Activated CD8-positive, alpha-beta T cell treated with anti-CD3 and anti-CD28 coated beads for 36 hours (primary cell): ENCODE measurements around the gene SETBP1. TPM values are rescaled to one million over a fixed set of nuclear protein-coding genes. Genes with fewer than 3 reads are reported as not detected.

Experiments used
- ATAC-seq: fragments of 200-7000 bp; cut with Tn5 transposase; one replicate; pipeline ENCODE4 v1.10.0; 2021; ENCODE audit warnings: mild to moderate bottlenecking, moderate library complexity
- CTCF ChIA-PET: fragments of 350-600 bp; sonication (Branson Sonifier 250); formaldehyde crosslinking; loops from one replicate; lab custom pipeline; 2021; ENCODE audit warnings: antibody characterized with exemption; lab: Charles Lee
- POLR2A ChIA-PET: fragments of 350-600 bp; sonication (Branson Sonifier 250); formaldehyde crosslinking; loops from one replicate; lab custom pipeline; 2021; ENCODE audit warnings: antibody characterized with exemption; lab: Charles Lee
- DNase-seq: peaks from one replicate; pipeline ENCODE4 v3.0.0-alpha.2; 2020
- H3K27ac Mint-ChIP-seq: one replicate; pipeline ENCODE4 v1.8.0; 2021; ENCODE audit warnings: mild to moderate bottlenecking, mixed read lengths
- H3K27me3 Mint-ChIP-seq: one replicate; pipeline ENCODE4 v1.8.0; 2021; ENCODE audit warnings: mixed read lengths
- H3K36me3 Mint-ChIP-seq: one replicate; pipeline ENCODE4 v1.8.0; 2021; ENCODE audit warnings: low read depth, mixed read lengths
- H3K4me1 Mint-ChIP-seq: one replicate; pipeline ENCODE4 v1.8.0; 2021; ENCODE audit warnings: low read depth, mixed read lengths
- H3K4me3 Mint-ChIP-seq: one replicate; pipeline ENCODE4 v1.8.0; 2021; ENCODE audit warnings: mild to moderate bottlenecking, moderate library complexity, mixed read lengths
- H3K9me3 Mint-ChIP-seq: one replicate; pipeline ENCODE4 v1.8.0; 2021; ENCODE audit warnings: mixed read lengths
- intact Hi-C: fragments of 100-400 bp; cut with micrococcal nuclease; formaldehyde crosslinking; loops from one replicate; pipeline ENCODE4 v1.10.0; 2022
- total RNA-seq, 2 experiments: library from RNA; stranded (reverse); gene quantifications; one replicate each; pipeline ENCODE4 v1.2.3, GENCODE V29; 2021
- TF ChIP-seq, protein P1 (sequence below): fragments of 200-600 bp; IDR thresholded peaks from one replicate; pipeline ENCODE4 v1.8.0; 2022; ENCODE audit warnings: antibody characterized with exemption, mild to moderate bottlenecking

Gene SETBP1
- total RNA-seq, 2 experiments from 2014 or later = 10.2 to 10.4 TPM

DNA sequence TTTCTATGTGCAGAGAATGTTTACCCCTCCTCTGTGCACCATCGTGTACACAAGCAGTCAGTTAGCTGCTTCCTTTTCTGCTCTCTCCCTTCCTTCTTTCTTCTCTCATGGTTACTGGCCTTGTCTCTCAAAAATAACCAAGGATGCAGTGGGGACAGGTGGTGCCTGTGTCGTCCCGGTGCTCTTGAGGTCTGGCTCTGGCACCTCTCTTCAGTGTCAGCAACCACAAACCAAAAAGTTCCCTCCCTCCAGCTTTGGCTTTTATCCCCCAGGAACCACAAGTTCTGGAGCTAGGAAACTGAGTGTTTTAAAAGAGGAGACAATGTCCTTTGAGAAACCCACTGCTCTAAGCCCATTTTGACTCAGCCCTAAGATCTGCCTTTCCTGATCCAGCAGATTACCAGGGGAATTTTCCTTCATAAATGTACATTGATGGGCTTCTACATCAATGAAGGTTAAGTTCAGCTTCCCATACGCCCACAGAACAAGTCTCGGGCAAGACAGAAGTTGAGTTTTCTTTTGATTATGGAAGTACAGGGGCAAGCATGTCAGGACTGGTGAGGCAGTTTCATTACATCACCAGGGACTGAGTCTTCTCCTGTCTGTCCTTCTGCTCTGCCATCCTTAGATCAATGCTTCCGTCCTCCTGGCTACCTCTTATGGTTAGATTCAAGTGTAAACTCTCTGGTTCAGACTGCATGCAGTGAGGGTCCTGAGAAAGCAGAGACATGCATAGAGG is 232.2 kb downstream of the SETBP1 start:
- H3K27ac Mint-ChIP-seq = no peak overlapping the region
- intact Hi-C loops = no loop called here
- POLR2A ChIA-PET = no interaction called here

DNA sequence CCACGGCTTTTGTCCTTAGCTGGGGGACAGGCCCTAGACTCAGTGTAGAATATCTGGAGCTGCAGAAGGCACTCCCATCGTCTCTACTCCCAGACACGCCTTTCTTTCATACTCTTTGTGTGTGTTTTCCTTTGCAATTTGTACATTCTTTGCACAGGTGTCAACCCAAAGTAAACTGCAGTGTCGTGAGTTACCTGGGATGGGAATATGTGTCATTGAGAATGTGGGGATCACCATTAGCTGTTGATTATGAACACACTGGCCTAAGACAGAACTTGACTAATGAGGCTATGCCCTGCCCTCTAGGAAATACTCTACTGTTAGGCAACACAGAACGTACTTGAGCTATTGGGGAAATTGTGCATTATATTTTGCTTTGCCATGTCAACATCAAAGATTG is 233.3 kb downstream of the SETBP1 start:
- Mint-ChIP-seq H3K4me1 (peaks cover 19% of the 10 kb centered on the region), H3K4me3 (no peak overlapping the region), H3K27ac (no peak overlapping the region), H3K36me3 (no peaks in the 10 kb centered on the region), H3K27me3 (peaks cover 14% of the 10 kb centered on the region), H3K9me3 (no peaks in the 10 kb centered on the region)
- ATAC-seq (no peak), DNase-seq (no peak)
- TF ChIP-seq, protein P1, sequence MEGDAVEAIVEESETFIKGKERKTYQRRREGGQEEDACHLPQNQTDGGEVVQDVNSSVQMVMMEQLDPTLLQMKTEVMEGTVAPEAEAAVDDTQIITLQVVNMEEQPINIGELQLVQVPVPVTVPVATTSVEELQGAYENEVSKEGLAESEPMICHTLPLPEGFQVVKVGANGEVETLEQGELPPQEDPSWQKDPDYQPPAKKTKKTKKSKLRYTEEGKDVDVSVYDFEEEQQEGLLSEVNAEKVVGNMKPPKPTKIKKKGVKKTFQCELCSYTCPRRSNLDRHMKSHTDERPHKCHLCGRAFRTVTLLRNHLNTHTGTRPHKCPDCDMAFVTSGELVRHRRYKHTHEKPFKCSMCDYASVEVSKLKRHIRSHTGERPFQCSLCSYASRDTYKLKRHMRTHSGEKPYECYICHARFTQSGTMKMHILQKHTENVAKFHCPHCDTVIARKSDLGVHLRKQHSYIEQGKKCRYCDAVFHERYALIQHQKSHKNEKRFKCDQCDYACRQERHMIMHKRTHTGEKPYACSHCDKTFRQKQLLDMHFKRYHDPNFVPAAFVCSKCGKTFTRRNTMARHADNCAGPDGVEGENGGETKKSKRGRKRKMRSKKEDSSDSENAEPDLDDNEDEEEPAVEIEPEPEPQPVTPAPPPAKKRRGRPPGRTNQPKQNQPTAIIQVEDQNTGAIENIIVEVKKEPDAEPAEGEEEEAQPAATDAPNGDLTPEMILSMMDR = no peak
- intact Hi-C loops = no loop called here
- ChIA-PET POLR2A (interaction anchor here (0.7 kb wide), 1 partner anchor 309 kb away, joined by 3 read pairs; no protein-coding TSS in a partner anchor), CTCF (no interaction called here)

More for the DNA sequence above, 232.2 kb downstream of the SETBP1 start:
- H3K4me1 Mint-ChIP-seq = peaks cover 21% of the 10 kb centered on the region
- peaks cover 17% of the 10 kb centered on the region for H3K27me3 Mint-ChIP-seq
- CTCF ChIA-PET = interaction anchor here (1.1 kb wide), 1 partner anchor 23 kb away, joined by 3 read pairs; no protein-coding TSS in a partner anchor
- TF ChIP-seq, protein P1 = no peak
- DNase-seq (no peak), ATAC-seq (no peak)
- H3K4me3 Mint-ChIP-seq = no peak overlapping the region
- no peaks in the 10 kb centered on the region for H3K9me3 Mint-ChIP-seq
- H3K36me3 Mint-ChIP-seq = no peaks in the 10 kb centered on the region

DNA sequence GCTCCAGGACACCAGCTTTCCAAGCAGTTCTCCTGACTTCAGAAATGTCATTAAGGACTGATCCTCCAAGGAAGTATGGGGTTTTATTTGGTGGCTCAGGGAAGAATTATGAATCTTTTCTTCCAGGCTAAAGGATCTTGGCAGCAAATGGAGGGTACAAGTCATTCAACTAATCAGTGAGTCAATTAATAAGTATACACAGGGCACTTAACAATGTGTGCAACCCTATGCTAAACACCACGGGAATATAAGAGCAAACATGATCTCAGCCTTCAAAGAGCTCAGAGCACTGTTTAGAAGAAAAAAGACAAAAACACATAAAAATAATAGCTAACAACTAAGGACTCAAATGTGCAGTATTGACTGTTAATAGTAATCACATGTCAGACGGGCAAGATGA is 234.5 kb downstream of the SETBP1 start:
- Mint-ChIP-seq H3K4me1 (peaks cover 8% of the 10 kb centered on the region), H3K36me3 (no peaks in the 10 kb centered on the region), H3K9me3 (no peaks in the 10 kb centered on the region), H3K4me3 (no peak overlapping the region), H3K27me3 (peaks cover 16% of the 10 kb centered on the region), H3K27ac (no peak overlapping the region)
- TF ChIP-seq, protein P1 = no peak
- DNase-seq = no peak
- ChIA-PET CTCF (no interaction called here), POLR2A (no interaction called here)
- intact Hi-C loops = no loop called here
- ATAC-seq = no peak

DNA sequence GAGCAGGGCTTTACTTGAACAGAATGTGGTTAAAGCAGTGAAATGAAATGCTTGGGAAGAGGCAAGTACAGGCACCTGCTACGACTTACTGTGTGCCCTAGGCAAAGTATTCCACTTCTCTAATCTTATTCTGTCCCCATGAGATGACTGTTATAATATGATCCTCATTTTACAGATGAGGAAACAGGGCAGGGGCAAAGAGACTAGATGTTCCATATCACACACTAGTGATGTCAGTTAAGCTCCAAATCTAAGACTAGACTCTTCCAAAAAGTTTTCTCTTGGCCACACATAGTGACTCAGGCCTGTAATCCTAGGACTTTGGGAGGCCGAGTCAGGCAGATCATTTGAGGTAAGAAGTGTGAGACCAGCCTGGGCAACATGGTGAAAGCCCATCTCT is 235.0 kb downstream of the SETBP1 start:
- DNase-seq = no peak
- no peak overlapping the region for H3K27ac Mint-ChIP-seq
- TF ChIP-seq, protein P1 = no peak
- ChIA-PET CTCF (no interaction called here), POLR2A (no interaction called here)
- no peaks in the 10 kb centered on the region for H3K36me3 Mint-ChIP-seq
- intact Hi-C loops = no loop called here
- peaks cover 8% of the 10 kb centered on the region for H3K4me1 Mint-ChIP-seq
- H3K4me3 Mint-ChIP-seq = no peak overlapping the region
- ATAC-seq = no peak
- H3K9me3 Mint-ChIP-seq = no peaks in the 10 kb centered on the region
- peaks cover 17% of the 10 kb centered on the region for H3K27me3 Mint-ChIP-seq

DNA sequence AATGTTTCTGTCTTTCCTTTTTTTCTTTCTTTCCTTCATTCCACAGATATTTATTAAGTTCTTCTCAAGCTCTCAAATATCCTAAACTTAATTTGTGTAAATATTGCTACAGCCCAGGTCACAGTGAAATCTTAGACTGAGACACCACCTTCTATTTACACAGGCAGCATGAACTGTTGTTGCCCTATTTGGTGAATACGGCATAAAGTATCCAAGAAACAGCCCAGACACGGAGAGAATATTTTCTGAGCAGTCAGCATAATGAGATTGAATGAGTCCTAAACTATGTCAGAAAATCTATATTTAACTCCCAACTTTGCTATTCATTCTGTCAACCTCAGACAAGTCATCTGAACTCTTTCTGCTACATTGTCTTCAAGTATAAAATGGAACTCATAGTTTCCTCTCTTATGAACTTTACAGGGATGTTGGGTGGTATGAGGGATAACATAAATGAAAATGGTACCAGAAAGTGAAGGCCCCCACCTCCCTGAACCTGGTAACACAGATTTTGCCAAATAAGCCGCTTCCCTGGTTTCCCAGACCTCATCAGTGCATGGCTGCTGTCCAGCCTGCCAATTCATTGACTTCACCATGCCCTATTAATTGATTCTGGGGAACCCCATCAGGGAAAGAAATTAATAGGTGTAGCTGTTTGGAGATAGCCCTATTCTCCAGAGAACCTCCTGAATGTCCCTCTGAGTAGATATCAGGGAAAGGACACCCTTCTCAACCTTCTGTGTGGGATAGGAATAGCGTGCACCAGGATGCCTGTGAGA is 235.9 kb downstream of the SETBP1 start:
- no peak overlapping the region for H3K4me3 Mint-ChIP-seq
- no peak overlapping the region for H3K27ac Mint-ChIP-seq
- TF ChIP-seq, protein P1 = no peak
- peaks cover under 1% of the 10 kb centered on the region for H3K4me1 Mint-ChIP-seq
- no peaks in the 10 kb centered on the region for H3K36me3 Mint-ChIP-seq
- ATAC-seq = no peak
- intact Hi-C loops = no loop called here
- peaks cover 14% of the 10 kb centered on the region for H3K27me3 Mint-ChIP-seq
- CTCF ChIA-PET = no interaction called here
- POLR2A ChIA-PET = no interaction called here
- DNase-seq = no peak
- H3K9me3 Mint-ChIP-seq = no peaks in the 10 kb centered on the region
